Osteocyte (in vitro differentiated cells): ENCODE data around the gene MAN1A1. TPM values are rescaled to one million over a fixed set of nuclear protein-coding genes. Genes with fewer than 3 reads are reported as not detected.

ENCODE experiments used
- DNase-seq: peaks from one replicate; pipeline ENCODE4 v3.0.0; 2021; ENCODE audit warnings: mixed read lengths; ENCODE audit not compliant: unreplicated experiment; ENCODE audit errors: extremely low spot score
- H3K27ac Mint-ChIP-seq: one replicate; pipeline ENCODE4 v1.8.0; 2021; ENCODE audit warnings: mild to moderate bottlenecking, mixed read lengths; ENCODE audit not compliant: unreplicated experiment
- H3K27me3 Mint-ChIP-seq: one replicate; pipeline ENCODE4 v1.8.0; 2021; ENCODE audit warnings: mixed read lengths; ENCODE audit not compliant: unreplicated experiment
- H3K36me3 Mint-ChIP-seq: one replicate; pipeline ENCODE4 v1.8.0; 2021; ENCODE audit warnings: mixed read lengths; ENCODE audit not compliant: unreplicated experiment
- H3K4me1 Mint-ChIP-seq: one replicate; pipeline ENCODE4 v1.8.0; 2021; ENCODE audit warnings: mixed read lengths; ENCODE audit not compliant: unreplicated experiment
- H3K4me3 Mint-ChIP-seq: one replicate; pipeline ENCODE4 v1.8.0; 2021; ENCODE audit warnings: mild to moderate bottlenecking, moderate library complexity, mixed read lengths; ENCODE audit not compliant: unreplicated experiment
- H3K9me3 Mint-ChIP-seq: one replicate; pipeline ENCODE4 v1.8.0; 2021; ENCODE audit warnings: mixed read lengths; ENCODE audit not compliant: unreplicated experiment
- CTCF ChIP-seq: fragments of 200-600 bp; sonication (generic); IDR thresholded peaks from 2 replicates; pipeline ENCODE4 v1.5.0; 2021; ENCODE audit warnings: antibody characterized with exemption, mild to moderate bottlenecking, moderate library complexity
- total RNA-seq: library from RNA; stranded (reverse); gene quantifications from 2 replicates; pipeline ENCODE4 v1.2.1, GENCODE V29; 2021

Gene MAN1A1
- total RNA-seq, 1 donor from 2014 or later = 7.0 TPM

GRCh38 chr6:119189498-119189897, 160.1 kb downstream of the MAN1A1 start:
- Mint-ChIP-seq H3K27ac (no peak overlapping the region), H3K9me3 (no peaks in the 10 kb centered on the region), H3K4me1 (no peaks in the 10 kb centered on the region), H3K27me3 (no peaks in the 10 kb centered on the region), H3K4me3 (no peak overlapping the region), H3K36me3 (no peaks in the 10 kb centered on the region)
- TF ChIP-seq CTCF = no peak
- DNase-seq = no peak

DNA sequence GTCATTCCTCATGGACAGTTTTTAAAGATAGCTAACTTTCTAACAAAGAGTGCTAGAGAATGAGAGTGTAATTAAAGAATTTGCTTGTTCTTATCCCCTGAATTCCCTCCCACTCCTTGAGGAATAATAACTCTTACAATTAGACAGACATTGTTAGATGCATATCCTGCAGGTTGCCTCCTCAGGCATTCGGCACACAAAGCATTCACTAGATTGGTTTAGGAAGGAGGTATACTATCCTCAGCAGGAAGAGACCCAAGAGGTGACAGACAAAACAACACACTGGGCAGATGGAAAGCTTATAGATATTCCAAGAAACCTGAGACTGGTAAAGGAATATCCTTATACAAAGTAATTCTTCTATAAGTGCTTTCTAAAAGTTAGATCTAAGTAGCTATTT, 162.0 kb downstream of the MAN1A1 start:
- Mint-ChIP-seq H3K9me3 (no peaks in the 10 kb centered on the region), H3K4me3 (no peak overlapping the region), H3K36me3 (no peaks in the 10 kb centered on the region), H3K27ac (no peak overlapping the region), H3K27me3 (no peaks in the 10 kb centered on the region), H3K4me1 (no peaks in the 10 kb centered on the region)
- no peak for TF ChIP-seq CTCF
- DNase-seq = no peak

GRCh38 chr6:119186490-119186889, 163.1 kb downstream of the MAN1A1 start:
- Mint-ChIP-seq H3K4me3 (no peak overlapping the region), H3K27ac (no peak overlapping the region), H3K9me3 (no peaks in the 10 kb centered on the region), H3K36me3 (no peaks in the 10 kb centered on the region), H3K4me1 (no peaks in the 10 kb centered on the region), H3K27me3 (no peaks in the 10 kb centered on the region)
- TF ChIP-seq CTCF = no peak
- no peak for DNase-seq

DNA sequence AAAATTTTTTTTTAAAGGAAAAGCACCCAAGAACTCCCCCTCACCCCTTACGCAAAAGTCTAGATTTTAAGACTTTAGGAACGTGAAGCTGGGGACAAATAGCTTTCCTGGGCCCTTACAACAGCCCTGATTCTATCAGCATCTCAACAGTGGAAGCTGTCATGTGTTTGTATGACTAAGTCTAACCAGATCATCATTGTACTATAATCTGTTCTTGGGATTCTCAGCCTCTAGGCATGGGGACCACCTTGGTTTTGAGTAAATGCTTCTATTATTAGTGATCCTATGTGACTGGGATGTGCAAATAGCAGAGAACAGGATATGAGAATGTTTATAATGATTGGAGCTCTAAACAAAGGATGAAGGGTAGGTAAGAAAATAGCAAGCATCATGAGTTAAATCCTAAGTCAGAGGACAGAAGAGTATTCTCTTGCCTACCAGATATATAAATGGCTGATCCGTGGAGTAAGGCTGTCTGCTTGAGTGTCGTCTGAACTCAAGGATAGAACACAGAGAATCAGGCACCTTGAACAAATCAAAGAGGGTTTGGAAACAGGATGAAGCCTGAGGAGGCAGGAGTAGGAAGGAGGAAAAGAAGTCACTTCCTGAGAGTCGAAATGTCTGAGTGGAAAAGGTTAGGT, 165.4 kb downstream of the MAN1A1 start:
- Mint-ChIP-seq H3K36me3 (peaks cover 2% of the 10 kb centered on the region), H3K27me3 (no peaks in the 10 kb centered on the region), H3K4me1 (no peaks in the 10 kb centered on the region), H3K27ac (no peak overlapping the region), H3K9me3 (no peaks in the 10 kb centered on the region), H3K4me3 (no peak overlapping the region)
- no peak for TF ChIP-seq CTCF
- no peak for DNase-seq

DNA sequence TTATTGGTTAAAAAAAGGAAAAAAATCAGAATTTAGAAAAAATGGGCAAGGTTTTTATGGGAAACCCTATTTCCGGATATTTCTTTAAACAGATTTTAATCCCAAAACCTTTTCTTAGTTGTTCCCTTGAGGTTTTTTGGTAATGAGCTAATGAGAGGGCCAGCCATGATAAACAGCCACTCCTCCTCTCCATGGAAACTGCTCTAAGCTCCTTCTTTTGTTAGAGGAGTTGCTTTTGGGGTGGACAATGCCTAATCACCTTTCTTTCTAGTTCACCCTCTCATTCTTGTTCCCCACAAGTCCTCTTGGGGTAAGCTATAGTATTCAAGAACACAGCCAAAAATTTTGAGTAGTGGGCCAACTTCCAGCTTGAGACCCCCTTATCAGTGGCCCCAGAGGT, 166.1 kb downstream of the MAN1A1 start:
- Mint-ChIP-seq H3K4me3 (no peak overlapping the region), H3K27me3 (no peaks in the 10 kb centered on the region), H3K9me3 (no peaks in the 10 kb centered on the region), H3K27ac (no peak overlapping the region), H3K36me3 (peaks cover 2% of the 10 kb centered on the region), H3K4me1 (no peaks in the 10 kb centered on the region)
- TF ChIP-seq CTCF = no peak
- DNase-seq = no peak
